Colon (tissue), 2 donors: ENCODE results near the gene FBRS.
"Not testable (repeated sequence)": the region's sequence is repeated elsewhere in the genome, so short reads cannot be mapped to it uniquely, and the experiment has no call there.

Experiments used
- FAIRE-seq: peaks from 2 replicates; lab custom pipeline; 2012; peaks lifted over from hg19 to GRCh38; lab: Jason Lieb, UNC
- donor health status: control.
- donor health status: control.

The FBRS gene

DNA sequence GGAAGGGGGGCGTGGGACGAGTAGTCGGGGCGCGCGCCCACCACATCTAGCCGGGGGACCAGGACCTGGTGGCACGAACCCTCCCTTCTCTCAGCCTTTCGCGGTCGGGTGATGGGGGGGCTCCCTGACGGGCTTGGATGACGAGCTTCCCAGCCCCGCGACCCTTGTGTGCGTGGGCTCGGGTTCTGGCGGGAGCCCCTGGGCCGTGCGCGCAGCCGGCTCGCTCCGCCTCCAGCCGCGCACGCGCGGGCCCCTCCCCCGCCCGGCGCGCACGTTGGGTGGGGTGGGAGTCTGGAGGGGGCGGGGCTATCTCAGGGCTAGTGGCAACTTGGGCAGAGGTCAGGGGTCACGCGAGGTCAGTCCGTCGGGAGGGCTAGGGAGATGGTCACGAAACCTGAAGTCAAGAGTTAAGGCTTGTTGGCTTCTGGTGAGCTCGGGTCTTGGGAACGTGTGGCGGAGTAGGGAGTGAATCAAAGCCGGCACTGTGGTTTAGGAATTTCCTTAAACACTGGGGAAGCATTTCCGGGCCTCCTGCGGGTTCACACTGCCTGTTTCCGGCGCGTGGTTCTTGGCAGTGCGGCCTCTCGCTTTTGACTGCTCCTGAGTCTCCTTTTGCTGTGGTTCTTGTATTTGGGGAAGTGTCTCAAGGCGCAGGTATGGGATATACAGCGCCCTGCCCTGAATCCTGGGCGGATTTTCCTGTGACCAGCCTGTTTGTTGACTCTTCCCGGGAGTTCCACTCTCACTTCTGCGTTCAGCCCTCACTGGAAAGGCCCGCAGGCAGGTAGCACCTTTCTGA, 40.8 kb downstream of the FBRS start, which contains the start of gene SRCAP:
TSS of gene SRCAP (plus strand) at position 356 of the 799 bp plus-strand sequence. CDS start 1,654 bp downstream, outside the sequence.
- FAIRE-seq = no peak

DNA sequence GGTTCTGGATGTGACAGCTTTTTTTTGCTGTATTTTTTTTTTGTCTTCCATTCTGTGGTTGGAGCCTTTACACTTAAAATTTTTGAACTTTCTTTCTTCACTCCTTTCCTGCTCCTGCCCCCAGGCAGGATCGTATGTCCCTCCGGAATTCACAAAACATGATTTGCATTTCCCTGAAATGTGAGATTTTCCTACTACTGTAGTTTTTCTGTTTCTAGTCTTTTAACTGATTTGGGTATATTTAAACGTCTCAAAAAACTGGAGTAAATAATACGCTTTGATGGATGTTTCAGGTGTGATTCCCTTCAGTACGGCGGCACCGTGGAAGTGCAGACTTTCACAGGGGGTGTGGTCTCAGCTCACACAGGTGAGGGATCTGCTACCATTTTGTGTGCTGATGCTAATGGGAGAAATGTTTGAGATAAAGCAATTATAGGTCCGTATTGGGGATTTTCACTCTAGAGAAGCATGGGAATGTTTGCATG, 41.4 kb downstream of the FBRS start:
- FAIRE-seq = no peak

DNA sequence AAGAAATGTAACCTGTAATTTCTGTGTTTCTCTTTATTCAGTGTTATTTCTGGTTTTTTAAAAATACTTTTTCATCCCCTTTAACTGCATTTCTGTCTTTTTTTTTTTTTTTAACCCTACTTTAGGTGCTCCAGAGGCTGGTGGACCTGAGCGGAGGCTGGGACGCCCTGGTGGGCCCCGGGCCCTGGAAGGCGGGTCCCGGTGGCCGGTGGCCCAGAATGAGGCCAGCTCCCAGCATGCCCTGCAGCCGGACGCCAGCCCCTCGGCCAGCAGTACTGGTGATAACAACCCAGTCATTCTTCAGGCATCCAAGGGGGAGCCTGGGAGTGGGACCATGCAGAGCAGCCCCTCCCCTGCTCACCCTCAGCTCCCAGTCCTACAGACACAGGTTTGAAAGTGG, 42.3 kb downstream of the FBRS start:
- no peak for FAIRE-seq

DNA sequence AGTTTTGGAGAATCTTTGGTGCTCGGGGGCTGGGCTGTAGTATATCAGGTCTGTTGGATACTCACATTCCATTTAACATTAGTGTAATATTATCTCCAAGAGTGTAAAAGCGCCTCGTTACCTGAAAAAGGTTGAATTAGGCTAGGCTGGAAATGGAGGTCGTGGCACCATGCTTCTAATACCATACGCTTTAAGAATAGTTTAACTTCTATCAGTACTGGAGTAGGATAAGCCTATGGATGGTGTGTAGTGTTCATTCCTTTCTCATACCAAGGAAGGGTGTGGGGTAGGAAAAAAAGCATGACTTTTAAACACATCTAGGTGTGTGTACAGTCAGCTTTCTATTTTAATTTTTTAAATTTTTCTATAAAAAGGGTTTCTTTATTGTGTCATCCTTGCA, 42.7 kb downstream of the FBRS start:
- FAIRE-seq = no peak

DNA sequence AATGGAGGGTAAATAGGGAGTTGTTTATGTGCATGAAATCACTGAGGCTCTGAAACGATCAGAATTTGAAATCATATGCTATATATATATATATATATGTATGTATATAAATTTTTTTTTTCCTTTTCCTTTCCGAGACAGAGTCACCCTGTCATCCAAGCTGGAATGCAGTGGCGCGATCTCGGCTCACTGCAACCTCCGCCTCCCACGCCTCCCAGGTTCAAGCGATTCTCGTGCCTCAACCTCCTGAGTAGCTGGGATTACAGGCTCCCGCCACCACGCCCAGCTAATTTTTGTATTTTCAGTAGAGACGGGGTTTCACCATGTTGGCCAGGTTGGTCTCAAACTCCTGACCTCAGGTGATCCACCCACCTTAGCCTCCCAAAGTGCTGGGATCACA, 44.8 kb downstream of the FBRS start:
- not testable (repeated sequence) for FAIRE-seq

DNA sequence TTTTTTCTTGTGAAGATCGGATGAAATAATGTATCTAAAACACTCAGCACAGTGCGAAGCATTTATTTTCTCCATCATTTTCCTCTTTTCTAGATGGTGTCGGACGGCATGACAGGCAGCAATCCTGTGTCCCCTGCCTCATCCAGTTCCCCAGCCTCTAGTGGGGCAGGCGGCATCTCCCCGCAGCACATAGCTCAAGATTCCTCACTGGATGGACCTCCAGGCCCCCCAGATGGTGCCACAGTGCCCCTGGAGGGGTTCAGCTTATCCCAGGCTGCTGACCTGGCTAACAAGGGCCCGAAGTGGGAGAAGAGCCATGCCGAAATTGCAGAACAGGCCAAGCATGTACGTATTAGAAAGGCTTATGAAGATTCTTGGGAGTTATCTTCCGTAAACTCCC, 45.7 kb downstream of the FBRS start:
- FAIRE-seq = no peak

DNA sequence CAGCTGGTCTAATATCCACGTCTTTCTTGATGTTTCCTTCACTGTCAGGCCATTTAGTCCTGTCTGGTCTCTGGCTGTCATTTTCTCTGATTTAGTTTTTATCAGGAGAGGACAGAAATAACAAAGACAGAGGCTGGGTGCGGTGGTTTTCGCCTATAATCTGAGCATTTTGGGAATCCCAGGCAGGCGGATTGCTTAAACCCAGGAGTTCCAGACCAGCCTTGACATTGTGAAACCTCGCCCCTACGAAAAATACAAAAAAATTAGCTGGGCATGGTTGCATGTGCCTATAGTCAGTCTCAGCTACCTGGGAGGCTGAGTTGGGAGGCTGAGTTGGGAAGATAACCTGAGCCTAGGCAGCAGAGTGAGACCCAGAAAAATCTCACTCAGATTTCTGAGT, 47.8 kb downstream of the FBRS start:
- FAIRE-seq = no peak

DNA sequence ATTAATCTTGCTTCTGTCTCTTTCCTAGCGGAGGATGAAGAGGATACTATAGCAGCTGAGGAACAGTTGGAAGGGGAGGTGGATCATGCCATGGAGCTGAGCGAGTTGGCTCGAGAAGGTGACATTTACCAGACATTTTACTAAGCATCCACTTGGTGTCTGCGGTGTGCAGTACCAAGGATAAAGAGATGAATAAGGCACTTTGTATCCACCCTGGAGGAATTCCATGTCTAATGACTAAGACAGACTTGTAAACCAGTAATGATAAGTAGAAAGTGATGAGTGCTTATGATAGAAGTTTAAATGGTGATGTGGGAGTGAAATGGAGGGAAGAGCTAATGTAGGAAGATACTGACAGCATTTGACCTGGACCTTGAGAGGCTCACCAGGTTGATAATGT, 52.7 kb downstream of the FBRS start:
- FAIRE-seq = no peak

DNA sequence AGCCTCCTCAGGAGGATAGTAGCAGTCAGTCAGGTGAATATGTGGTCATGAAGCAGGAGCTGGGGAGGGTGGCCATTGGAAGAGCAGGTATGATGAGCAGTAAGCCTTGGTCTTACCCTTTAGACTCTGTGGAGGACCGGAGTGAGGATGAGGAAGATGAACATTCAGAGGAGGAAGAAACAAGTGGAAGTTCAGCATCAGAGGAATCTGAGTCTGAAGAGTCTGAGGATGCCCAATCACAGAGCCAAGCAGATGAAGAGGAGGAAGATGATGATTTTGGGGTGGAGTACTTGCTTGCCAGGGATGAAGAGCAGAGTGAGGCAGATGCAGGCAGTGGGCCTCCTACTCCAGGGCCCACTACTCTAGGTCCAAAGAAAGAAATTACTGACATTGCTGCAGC, 53.5 kb downstream of the FBRS start:
- FAIRE-seq = no peak

DNA sequence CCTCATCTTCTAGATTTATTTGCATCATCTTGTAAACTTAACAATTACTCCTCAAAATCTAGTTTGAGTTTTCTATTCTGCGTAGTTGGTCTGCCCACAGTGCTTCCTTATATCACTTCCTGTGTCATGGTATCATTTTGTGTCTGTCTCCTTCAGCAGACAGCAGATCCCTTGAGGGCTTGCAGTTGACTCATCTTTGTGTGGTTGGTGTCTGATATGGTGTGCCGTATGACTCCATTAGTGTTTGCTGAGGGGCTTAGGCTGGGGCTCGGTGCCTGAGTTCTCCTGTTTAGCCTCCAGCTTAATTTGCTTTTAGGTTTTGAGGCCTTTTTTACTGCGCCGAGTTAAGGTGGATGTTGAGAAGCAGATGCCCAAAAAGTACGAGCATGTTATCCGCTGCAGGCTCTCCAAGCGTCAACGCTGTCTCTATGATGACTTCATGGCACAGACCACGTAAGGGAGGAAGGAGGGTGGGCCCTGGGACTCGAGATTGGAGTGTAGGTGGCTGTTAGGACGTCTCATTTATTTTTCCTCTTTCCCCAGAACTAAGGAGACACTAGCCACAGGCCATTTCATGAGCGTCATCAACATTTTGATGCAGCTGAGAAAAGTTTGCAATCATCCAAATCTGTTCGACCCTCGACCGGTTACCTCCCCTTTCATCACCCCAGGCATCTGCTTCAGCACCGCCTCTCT, 57.7 kb downstream of the FBRS start:
- no peak for FAIRE-seq

DNA sequence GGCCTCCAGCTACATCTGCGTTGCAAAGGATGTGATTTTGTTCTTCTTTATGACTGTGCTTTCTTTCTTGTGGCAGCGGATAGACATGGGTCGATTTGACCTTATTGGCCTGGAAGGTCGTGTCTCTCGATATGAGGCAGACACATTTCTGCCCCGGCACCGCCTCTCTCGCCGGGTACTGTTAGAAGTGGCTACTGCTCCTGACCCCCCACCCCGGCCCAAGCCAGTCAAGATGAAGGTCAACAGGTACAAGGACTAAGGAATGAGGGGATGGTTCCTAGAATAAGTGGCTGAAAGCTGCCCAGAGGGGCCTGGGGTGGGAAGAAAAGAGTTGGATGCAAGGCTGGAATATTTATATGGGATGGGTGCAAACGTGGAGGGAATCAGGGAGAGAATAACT, 61.9 kb downstream of the FBRS start:
- FAIRE-seq = no peak
